ENCODE measurements around the gene ITPR2. TPM values are rescaled to one million over a fixed set of nuclear protein-coding genes. Genes with fewer than 3 reads are reported as not detected.

The ITPR2 gene
- total RNA-seq, 1 experiment from 2014 or later: 14.3 TPM

GRCh38 chr12:26728205-26729050, 104.6 kb downstream of the ITPR2 start:
- H3K36me3 Mint-ChIP-seq (ENCODE audit: insufficient read depth, unreplicated experiment): no peaks in the 10 kb centered on the region
- POLR2A ChIA-PET: interaction anchor here (0.7 to 1.1 kb wide), 2 partner anchors 9 to 547 kb away, joined by 3 to 6 read pairs; no protein-coding TSS in a partner anchor

GRCh38 chr12:26727482-26728204, 105.4 kb downstream of the ITPR2 start:
- intact Hi-C loops (cut with micrococcal nuclease): no loop called here
- POLR2A ChIA-PET: interaction anchor here (1.1 kb wide), 1 partner anchor 10 kb away, joined by 6 read pairs; no protein-coding TSS in a partner anchor
- no peak for DNase-seq (ENCODE audit: unreplicated experiment)
- no peak overlapping the region for H3K27ac Mint-ChIP-seq (ENCODE audit: low read depth, unreplicated experiment)
- CTCF ChIA-PET: interaction anchor here (0.6 to 0.7 kb wide), 2 partner anchors 17 to 397 kb away, joined by 3 read pairs; no protein-coding TSS in a partner anchor
- no peaks in the 10 kb centered on the region for H3K9me3 Mint-ChIP-seq (ENCODE audit: unreplicated experiment)
- no peak for TF ChIP-seq CTCF (IDR thresholded peaks at IDR 0.05; ENCODE audit: unreplicated experiment)
- no peaks in the 10 kb centered on the region for H3K27me3 Mint-ChIP-seq (ENCODE audit: insufficient read depth, unreplicated experiment)
- no peaks in the 10 kb centered on the region for H3K36me3 Mint-ChIP-seq (ENCODE audit: insufficient read depth, unreplicated experiment)
- BruUV-seq (replicated peaks): no TSS peak
- no peak overlapping the region for H3K4me3 Mint-ChIP-seq (ENCODE audit: unreplicated experiment)
- peaks cover 24% of the 10 kb centered on the region for H3K4me1 Mint-ChIP-seq (ENCODE audit: insufficient read depth, unreplicated experiment)

More at GRCh38 chr12:26728205-26729050, 104.6 kb downstream of the ITPR2 start:
- intact Hi-C loops (cut with micrococcal nuclease): no loop called here
- Mint-ChIP-seq H3K9me3 (ENCODE audit: unreplicated experiment) (no peaks in the 10 kb centered on the region), H3K4me3 (ENCODE audit: unreplicated experiment) (no peak overlapping the region), H3K4me1 (ENCODE audit: insufficient read depth, unreplicated experiment) (peaks cover 23% of the 10 kb centered on the region), H3K27ac (ENCODE audit: low read depth, unreplicated experiment) (no peak overlapping the region), H3K27me3 (ENCODE audit: insufficient read depth, unreplicated experiment) (no peaks in the 10 kb centered on the region)
- TF ChIP-seq CTCF (IDR thresholded peaks at IDR 0.05; ENCODE audit: unreplicated experiment): no peak
- no peak for DNase-seq (ENCODE audit: unreplicated experiment)
- BruUV-seq (replicated peaks): no TSS peak
- CTCF ChIA-PET: no interaction called here

GRCh38 chr12:26726956-26727355, 106.0 kb downstream of the ITPR2 start:
- Mint-ChIP-seq H3K27ac (ENCODE audit: low read depth, unreplicated experiment) (no peak overlapping the region), H3K9me3 (ENCODE audit: unreplicated experiment) (no peaks in the 10 kb centered on the region), H3K4me1 (ENCODE audit: insufficient read depth, unreplicated experiment) (peaks cover 30% of the 10 kb centered on the region), H3K36me3 (ENCODE audit: insufficient read depth, unreplicated experiment) (no peaks in the 10 kb centered on the region), H3K4me3 (ENCODE audit: unreplicated experiment) (no peak overlapping the region), H3K27me3 (ENCODE audit: insufficient read depth, unreplicated experiment) (no peaks in the 10 kb centered on the region)
- no peak for TF ChIP-seq CTCF (IDR thresholded peaks at IDR 0.05; ENCODE audit: unreplicated experiment)
- intact Hi-C loops (cut with micrococcal nuclease): no loop called here
- POLR2A ChIA-PET: no interaction called here
- no TSS peak for BruUV-seq (replicated peaks)
- no peak for DNase-seq (ENCODE audit: unreplicated experiment)
- CTCF ChIA-PET: interaction anchor here (0.6 kb wide), 1 partner anchor 397 kb away, joined by 3 read pairs; no protein-coding TSS in a partner anchor
